22Rv1 (cell line): ENCODE measurements around the gene FAM184A.

ENCODE experiments used
- H3K27ac ChIP-seq: fragments of 450-650 bp; 2 replicates; pipeline ENCODE4 v1.5.1; 2017
- ZFX ChIP-seq: fragments of 450-650 bp; IDR thresholded peaks from 2 replicates; pipeline ENCODE4 v1.6.1; 2017; ENCODE audit warnings: antibody characterized with exemption, borderline replicate concordance
- TF ChIP-seq, protein P1 (sequence below): fragments of 450-650 bp; IDR thresholded peaks from 2 replicates; pipeline ENCODE4 v1.5.1; 2017; ENCODE audit warnings: mild to moderate bottlenecking

The FAM184A gene

DNA sequence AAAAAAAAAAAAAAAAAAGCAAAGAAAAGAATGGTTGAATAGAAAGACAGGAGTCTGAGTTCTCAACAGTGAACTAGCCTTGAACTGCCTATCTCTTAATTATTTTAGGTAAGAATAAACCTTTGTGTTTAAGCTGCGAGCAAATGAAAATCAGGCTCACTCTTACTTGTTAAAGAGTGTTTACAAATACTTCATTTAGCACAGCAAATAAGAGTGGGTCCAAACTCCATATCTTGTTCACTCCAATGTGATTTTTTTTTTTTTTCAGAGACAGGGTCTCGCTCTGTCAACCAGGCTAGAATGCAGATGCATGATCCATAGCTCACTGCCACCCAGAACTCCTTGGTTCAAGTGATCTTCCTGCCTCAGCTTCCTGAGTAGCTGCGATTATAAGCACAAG, 155.4 kb downstream of the FAM184A start:
- no peak for TF ChIP-seq ZFX
- TF ChIP-seq, protein P1, sequence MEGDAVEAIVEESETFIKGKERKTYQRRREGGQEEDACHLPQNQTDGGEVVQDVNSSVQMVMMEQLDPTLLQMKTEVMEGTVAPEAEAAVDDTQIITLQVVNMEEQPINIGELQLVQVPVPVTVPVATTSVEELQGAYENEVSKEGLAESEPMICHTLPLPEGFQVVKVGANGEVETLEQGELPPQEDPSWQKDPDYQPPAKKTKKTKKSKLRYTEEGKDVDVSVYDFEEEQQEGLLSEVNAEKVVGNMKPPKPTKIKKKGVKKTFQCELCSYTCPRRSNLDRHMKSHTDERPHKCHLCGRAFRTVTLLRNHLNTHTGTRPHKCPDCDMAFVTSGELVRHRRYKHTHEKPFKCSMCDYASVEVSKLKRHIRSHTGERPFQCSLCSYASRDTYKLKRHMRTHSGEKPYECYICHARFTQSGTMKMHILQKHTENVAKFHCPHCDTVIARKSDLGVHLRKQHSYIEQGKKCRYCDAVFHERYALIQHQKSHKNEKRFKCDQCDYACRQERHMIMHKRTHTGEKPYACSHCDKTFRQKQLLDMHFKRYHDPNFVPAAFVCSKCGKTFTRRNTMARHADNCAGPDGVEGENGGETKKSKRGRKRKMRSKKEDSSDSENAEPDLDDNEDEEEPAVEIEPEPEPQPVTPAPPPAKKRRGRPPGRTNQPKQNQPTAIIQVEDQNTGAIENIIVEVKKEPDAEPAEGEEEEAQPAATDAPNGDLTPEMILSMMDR = no peak
- H3K27ac ChIP-seq = no peak overlapping the region

DNA sequence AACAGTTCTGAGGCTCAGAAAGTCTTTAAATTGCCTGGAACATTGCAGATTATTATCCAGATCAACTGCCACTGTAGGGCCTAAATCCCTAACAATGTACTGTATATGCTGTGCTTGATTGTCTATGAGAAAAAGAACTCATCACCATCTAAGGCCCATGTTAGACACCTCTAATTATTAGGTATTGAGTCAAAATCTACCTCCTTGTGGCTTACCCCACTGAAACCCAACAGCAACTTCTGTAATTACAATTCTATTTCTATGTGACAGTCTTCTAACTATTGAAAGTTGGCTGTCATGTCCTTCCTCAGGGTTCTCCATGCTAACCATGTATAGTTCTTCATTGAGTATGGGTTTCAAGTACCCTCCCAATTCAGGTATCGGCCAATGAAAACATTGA, 157.4 kb downstream of the FAM184A start:
- TF ChIP-seq, protein P1 = no peak
- no peak for TF ChIP-seq ZFX
- H3K27ac ChIP-seq = no peak overlapping the region

DNA sequence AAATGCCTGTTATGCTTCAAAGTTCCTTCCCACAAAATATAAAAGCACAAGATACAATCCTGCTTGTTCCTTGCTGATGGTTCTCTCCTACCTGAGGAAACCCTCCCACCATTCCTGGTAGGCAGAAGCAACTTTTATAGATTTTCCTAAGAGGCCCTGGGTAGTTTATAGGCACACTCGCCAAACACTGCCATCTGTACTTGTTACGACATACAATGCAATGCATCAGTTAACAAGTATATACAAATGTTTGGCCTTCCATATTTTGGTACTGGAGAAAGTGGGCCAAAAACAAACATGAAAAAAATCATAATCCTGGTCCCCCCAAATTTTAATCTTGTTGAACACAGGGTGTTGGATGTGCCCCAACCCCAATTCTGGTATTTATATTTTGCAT, 160.1 kb downstream of the FAM184A start:
- TF ChIP-seq ZFX = no peak
- TF ChIP-seq, protein P1 = no peak
- H3K27ac ChIP-seq = no peak overlapping the region

DNA sequence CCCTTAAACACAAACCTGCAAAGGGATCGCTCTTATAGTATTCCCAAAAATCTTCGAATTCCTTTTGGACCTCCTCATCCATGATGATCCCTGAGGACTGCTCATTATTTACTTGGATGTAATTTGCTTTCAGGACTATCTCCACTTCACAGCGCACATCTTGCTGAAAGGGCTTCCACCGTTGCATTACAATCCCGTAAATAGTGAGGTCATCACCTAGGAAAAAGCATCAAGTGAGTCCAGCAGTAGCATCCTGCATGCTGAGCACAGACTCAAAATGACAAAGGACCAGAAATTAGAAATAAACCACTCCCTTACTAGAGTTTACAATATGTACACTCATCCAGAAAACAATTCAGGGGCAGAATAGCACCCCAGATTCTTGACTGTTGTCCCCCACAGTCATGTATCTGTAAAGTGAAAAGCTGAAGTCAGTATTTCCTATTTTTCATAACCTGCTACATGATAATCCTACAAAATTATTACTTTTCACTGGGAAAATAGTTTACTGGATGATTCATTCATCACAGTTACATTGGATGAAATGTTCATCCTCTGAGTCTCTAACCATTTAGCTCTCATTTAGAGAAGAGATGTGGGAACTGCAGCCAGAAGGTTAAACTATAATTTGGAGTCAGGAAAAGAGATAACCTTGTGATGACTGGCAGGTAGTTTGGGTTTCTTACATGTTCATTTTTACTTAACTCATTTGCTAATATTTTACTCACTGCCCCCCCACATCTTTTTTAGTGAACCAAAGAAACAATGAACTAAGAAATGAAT, 160.7 kb downstream of the FAM184A start:
- TF ChIP-seq, protein P1 = no peak
- no peak for TF ChIP-seq ZFX
- no peak overlapping the region for H3K27ac ChIP-seq

DNA sequence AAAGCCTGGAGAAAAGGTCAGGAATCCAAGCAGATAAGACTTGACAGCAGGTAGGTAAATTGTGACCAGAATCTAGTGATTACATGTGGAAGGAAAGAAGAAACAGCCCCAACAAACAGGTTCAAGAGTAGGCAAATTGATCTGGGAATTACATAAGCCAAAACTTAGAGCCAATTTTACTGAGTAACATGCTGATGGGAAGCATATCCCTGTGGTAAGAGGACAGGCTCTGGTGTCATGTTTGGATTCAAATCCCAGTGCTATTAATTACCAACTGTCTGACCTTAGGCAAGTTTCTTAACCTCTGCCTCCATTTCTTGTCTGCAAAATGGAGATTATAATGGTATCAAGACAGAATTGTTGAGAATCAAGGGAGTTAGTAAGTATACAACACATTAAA, 163.9 kb downstream of the FAM184A start:
- no peak for TF ChIP-seq ZFX
- TF ChIP-seq, protein P1 = no peak
- H3K27ac ChIP-seq = no peak overlapping the region

DNA sequence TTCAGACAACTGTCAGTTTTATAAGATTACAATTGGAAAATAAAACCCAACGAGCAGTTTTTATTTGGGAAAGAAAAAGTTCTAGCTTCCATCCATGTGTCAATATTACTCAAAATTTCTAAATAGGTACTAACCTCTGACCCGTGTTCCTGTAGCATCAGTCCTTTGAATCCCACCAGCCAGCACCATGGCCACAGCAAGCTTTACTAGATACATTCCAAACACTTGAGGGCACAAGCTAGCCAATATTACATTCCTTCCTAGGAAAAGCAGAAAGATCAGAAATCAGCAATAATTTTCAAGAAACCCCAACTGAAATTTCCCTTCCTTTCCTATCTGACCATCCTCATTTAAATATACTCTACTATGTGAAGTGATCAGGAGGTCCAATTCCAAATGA, 165.3 kb downstream of the FAM184A start:
- no peak overlapping the region for H3K27ac ChIP-seq
- TF ChIP-seq, protein P1 = no peak
- TF ChIP-seq ZFX = no peak

DNA sequence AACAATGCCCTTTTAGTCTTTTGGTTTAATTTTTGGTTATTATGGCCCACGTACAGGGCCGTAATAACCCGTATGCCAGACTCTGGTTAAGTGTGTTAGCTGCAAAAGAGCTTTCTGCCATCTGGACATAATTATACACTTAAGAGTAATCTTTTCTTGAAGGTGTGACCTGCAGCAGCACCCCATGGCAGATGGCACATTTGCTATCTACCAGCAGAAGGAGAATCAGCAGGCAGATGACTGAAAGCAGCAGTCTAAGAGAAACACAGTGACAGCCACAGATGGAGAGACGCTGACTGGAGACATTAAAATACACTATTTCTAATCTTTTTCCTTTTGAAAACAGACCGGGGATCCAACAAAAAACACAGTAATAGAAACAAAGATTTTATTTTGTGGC, 165.8 kb downstream of the FAM184A start:
- no peak overlapping the region for H3K27ac ChIP-seq
- no peak for TF ChIP-seq ZFX
- TF ChIP-seq, protein P1 = no peak
